ENCODE measurements around the gene ZNF581.

Gene ZNF581

DNA sequence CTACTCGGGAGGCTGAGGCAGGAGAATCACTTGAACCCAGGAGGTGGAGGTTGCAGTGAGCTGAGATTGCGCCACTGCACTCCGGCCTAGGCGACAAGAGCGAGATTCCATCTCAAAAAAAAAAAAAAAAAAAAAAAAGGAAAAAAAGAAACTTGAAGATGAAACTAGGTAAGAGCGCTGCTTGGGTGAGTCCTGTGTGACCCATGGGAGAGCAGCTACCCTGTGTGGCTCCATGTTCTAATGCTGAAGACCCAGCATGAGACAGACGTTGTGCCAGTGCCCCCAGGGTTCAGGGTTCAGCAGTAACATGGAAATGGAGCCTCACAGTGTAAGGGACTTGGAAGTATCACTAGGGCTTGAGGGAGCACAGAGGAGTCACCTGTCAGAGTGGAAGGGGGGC, 25.0 kb upstream of the ZNF581 start:
- H3K4me3 ChIP-seq (ENCODE audit: low read depth, low read length) = no peak overlapping the region
- POLR2A ChIA-PET = interaction anchor here (0.6 to 9.1 kb wide), 9 partner anchors 13 to 529 kb away, joined by 3 to 75 read pairs (median 4); partner anchors contain the start of genes FIZ1, ZNF579 and ZNF865
- no peaks in the 10 kb centered on the region; the same call in 1 of the 2 replicates for H3K4me1 ChIP-seq (ENCODE audit: control insufficient read depth, insufficient read depth, low read length)
- no peaks in the 10 kb centered on the region for H3K9me3 ChIP-seq (ENCODE audit: control insufficient read depth, insufficient read depth, low read depth, low read length)
- CTCF ChIA-PET = interaction anchor here (0.6 to 4.6 kb wide), 8 partner anchors 9 to 488 kb away, joined by 3 to 29 read pairs (median 5); partner anchors contain the start of gene ZNF865
- H3K27ac ChIP-seq (ENCODE audit: extremely low read depth, low read depth, low read length) = no peak overlapping the region
- TF ChIP-seq BCL6B (tag by site-specific recombination; IDR thresholded peaks at IDR 0.05) = no peak
- TF ChIP-seq, protein P1, sequence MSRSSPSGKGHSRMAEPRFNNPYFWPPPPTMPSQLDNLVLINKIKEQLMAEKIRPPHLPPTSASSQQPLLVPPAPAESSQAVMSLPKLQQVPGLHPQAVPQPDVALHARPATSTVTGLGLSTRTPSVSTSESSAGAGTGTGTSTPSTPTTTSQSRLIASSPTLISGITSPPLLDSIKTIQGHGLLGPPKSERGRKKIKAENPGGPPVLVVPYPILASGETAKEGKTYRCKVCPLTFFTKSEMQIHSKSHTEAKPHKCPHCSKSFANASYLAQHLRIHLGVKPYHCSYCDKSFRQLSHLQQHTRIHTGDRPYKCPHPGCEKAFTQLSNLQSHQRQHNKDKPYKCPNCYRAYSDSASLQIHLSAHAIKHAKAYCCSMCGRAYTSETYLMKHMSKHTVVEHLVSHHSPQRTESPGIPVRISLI (tag by site-specific recombination; IDR thresholded peaks at IDR 0.05) = 0 out of 2 replicates have a peak, but pooled peaks have one; percentile 51
- H3K36me3 ChIP-seq (ENCODE audit: control insufficient read depth in 2 of 2, insufficient read depth in 1 of 2, low read length in 2 of 2) = peaks cover 5 to 28% of the 10 kb centered on the region in 2 experiments; a peak in 2 of 3 replicates

DNA sequence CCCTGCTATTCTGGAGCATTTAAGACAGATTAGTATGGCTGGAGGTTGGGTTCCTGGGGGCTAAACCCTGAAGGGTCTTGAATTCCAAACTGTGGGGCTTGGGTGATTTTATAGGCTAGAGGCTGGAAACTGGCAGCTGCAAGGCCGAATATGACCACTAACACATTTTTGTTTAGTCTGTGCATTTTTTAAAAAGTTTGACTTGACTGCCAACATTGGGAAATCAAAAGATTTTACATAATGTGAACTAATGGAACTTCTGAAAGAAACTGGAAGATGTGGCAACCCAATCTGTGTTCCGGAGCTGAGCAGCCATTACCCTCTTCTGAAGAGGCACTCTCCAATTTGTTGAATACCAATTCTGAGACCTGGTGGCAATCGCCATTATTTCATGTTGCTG, 24.2 kb upstream of the ZNF581 start:
- Histone ChIP-seq H3K4me3 (ENCODE audit: low read depth, low read length) (no peak overlapping the region), H3K27ac (ENCODE audit: extremely low read depth, low read depth, low read length) (no peak overlapping the region), H3K4me1 (ENCODE audit: control insufficient read depth, insufficient read depth, low read length) (no peaks in the 10 kb centered on the region; the same call in 1 of the 2 replicates), H3K9me3 (ENCODE audit: control insufficient read depth, insufficient read depth, low read depth, low read length) (no peaks in the 10 kb centered on the region), H3K36me3 (ENCODE audit: control insufficient read depth in 2 of 2, insufficient read depth in 1 of 2, low read length in 2 of 2) (peaks cover 5 to 28% of the 10 kb centered on the region in 2 experiments; a peak in 2 of 3 replicates)
- ChIA-PET CTCF (interaction anchor here (1.6 to 4.6 kb wide), 3 partner anchors 13 to 115 kb away, joined by 5 to 29 read pairs (median 23); partner anchors contain the start of gene ZNF865), POLR2A (interaction anchor here (0.8 to 9.1 kb wide), 4 partner anchors 14 to 38 kb away, joined by 3 to 75 read pairs (median 6); partner anchors contain the start of genes FIZ1, ZNF579 and ZNF865)
- TF ChIP-seq ZNF114 (tag by site-specific recombination; IDR thresholded peaks at IDR 0.05) = no peak
- no peak for TF ChIP-seq ZNF138 (tag by site-specific recombination; IDR thresholded peaks at IDR 0.05; ENCODE audit: borderline replicate concordance)
- TF ChIP-seq ZNF670 (tag by site-specific recombination; IDR thresholded peaks at IDR 0.05; ENCODE audit: low read depth) = no peak
- TF ChIP-seq, protein P1 (tag by site-specific recombination; IDR thresholded peaks at IDR 0.05) = no peak
- TF ChIP-seq, protein P2, sequence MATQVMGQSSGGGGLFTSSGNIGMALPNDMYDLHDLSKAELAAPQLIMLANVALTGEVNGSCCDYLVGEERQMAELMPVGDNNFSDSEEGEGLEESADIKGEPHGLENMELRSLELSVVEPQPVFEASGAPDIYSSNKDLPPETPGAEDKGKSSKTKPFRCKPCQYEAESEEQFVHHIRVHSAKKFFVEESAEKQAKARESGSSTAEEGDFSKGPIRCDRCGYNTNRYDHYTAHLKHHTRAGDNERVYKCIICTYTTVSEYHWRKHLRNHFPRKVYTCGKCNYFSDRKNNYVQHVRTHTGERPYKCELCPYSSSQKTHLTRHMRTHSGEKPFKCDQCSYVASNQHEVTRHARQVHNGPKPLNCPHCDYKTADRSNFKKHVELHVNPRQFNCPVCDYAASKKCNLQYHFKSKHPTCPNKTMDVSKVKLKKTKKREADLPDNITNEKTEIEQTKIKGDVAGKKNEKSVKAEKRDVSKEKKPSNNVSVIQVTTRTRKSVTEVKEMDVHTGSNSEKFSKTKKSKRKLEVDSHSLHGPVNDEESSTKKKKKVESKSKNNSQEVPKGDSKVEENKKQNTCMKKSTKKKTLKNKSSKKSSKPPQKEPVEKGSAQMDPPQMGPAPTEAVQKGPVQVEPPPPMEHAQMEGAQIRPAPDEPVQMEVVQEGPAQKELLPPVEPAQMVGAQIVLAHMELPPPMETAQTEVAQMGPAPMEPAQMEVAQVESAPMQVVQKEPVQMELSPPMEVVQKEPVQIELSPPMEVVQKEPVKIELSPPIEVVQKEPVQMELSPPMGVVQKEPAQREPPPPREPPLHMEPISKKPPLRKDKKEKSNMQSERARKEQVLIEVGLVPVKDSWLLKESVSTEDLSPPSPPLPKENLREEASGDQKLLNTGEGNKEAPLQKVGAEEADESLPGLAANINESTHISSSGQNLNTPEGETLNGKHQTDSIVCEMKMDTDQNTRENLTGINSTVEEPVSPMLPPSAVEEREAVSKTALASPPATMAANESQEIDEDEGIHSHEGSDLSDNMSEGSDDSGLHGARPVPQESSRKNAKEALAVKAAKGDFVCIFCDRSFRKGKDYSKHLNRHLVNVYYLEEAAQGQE (tag by site-specific recombination; IDR thresholded peaks at IDR 0.05) = no peak
- TF ChIP-seq RBAK (tag by site-specific recombination; IDR thresholded peaks at IDR 0.05) = no peak
- no peak for TF ChIP-seq GLI4 (tag by site-specific recombination; IDR thresholded peaks at IDR 0.05)
- no peak for TF ChIP-seq ZNF549 (tag by site-specific recombination; IDR thresholded peaks at IDR 0.05)
- TF ChIP-seq ZNF48 (tag by site-specific recombination; IDR thresholded peaks at IDR 0.05) = no peak
- no peak for TF ChIP-seq ZNF324 (tag by site-specific recombination; IDR thresholded peaks at IDR 0.05)
- no peak for TF ChIP-seq KLF17 (tag by site-specific recombination; IDR thresholded peaks at IDR 0.05)
- TF ChIP-seq ZNF560 (tag by site-specific recombination; IDR thresholded peaks at IDR 0.05; ENCODE audit: borderline replicate concordance) = no peak
- TF ChIP-seq KLF10 (tag by site-specific recombination; IDR thresholded peaks at IDR 0.05) = no peak
- TF ChIP-seq PRDM2 (tag by site-specific recombination; IDR thresholded peaks at IDR 0.05; ENCODE audit: borderline replicate concordance) = no peak
- TF ChIP-seq ZBTB20 (tag by site-specific recombination; IDR thresholded peaks at IDR 0.05) = no peak
